Calu3 (cell line): ENCODE measurements around the gene GNAS. TPM values are rescaled to one million over a fixed set of nuclear protein-coding genes. Genes with fewer than 3 reads are reported as not detected.
A peak's percentile ranks its signal among the peaks of the same experiment; 100 is the strongest.

Experiments
- BruUV-seq: library from RNA; stranded (reverse); fragments of 400-500 nt; replicated peaks from 2 replicates; lab custom pipeline; 2021; lab: Mats Ljungman, UMichigan
- CTCF ChIA-PET: fragments of 300-600 bp; sonication (Branson Sonifier 250); formaldehyde crosslinking; loops from one replicate; lab custom pipeline; 2022; ENCODE audit warnings: antibody characterized with exemption; lab: Charles Lee
- DNase-seq: peaks from one replicate; pipeline ENCODE4 v3.0.0; 2022
- H3K27ac Mint-ChIP-seq: one replicate; pipeline ENCODE4 v1.8.0; 2022; ENCODE audit warnings: mixed read lengths; ENCODE audit not compliant: unreplicated experiment
- H3K27me3 Mint-ChIP-seq: one replicate; pipeline ENCODE4 v1.8.0; 2022; ENCODE audit warnings: mixed read lengths; ENCODE audit not compliant: unreplicated experiment
- H3K36me3 Mint-ChIP-seq: one replicate; pipeline ENCODE4 v1.8.0; 2022; ENCODE audit warnings: mild to moderate bottlenecking, moderate library complexity, mixed read lengths; ENCODE audit not compliant: insufficient read depth, unreplicated experiment
- H3K4me1 Mint-ChIP-seq: one replicate; pipeline ENCODE4 v1.8.0; 2022; ENCODE audit warnings: mild to moderate bottlenecking, low read depth, mixed read lengths; ENCODE audit not compliant: unreplicated experiment
- H3K4me3 Mint-ChIP-seq: one replicate; pipeline ENCODE4 v1.8.0; 2022; ENCODE audit warnings: mild to moderate bottlenecking, low read depth, moderate library complexity, mixed read lengths; ENCODE audit not compliant: unreplicated experiment
- H3K9me3 Mint-ChIP-seq: one replicate; pipeline ENCODE4 v1.8.0; 2022; ENCODE audit warnings: low read depth, mixed read lengths; ENCODE audit not compliant: unreplicated experiment
- intact Hi-C: fragments of 100-400 bp; cut with micrococcal nuclease; formaldehyde crosslinking; loops from one replicate; pipeline ENCODE4 v1.10.0; 2022; ENCODE audit not compliant: unreplicated experiment
- total RNA-seq: library from RNA; stranded (reverse); gene quantifications from 2 replicates; pipeline ENCODE4 v1.2.3, GENCODE V29; 2022
- TF ChIP-seq, protein P1 (sequence below): fragments of 200-600 bp; IDR thresholded peaks from one replicate; pipeline ENCODE4 v1.8.0; 2022; ENCODE audit warnings: antibody characterized with exemption; ENCODE audit not compliant: unreplicated experiment

GNAS gene
- total RNA-seq, 1 experiment from 2014 or later, result 1,410 TPM

DNA sequence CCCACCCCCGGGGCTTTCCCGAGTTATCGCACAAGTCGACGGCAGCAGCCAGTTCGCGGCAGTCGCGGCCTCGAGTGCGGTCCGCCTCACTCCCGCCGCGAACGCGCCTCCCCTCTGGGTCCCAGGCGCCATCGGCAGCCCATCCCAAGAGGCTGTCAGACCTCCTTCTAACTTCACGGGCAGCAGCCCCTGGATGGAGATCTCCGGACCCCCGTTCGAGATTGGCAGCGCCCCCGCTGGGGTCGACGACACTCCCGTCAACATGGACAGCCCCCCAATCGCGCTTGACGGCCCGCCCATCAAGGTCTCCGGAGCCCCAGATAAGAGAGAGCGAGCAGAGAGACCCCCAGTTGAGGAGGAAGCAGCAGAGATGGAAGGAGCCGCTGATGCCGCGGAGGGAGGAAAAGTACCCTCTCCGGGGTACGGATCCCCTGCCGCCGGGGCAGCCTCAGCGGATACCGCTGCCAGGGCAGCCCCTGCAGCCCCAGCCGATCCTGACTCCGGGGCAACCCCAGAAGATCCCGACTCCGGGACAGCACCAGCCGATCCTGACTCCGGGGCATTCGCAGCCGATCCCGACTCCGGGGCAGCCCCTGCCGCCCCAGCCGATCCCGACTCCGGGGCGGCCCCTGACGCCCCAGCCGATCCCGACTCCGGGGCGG is 1.6 kb downstream of the GNAS start:
- DNase-seq, result no peak
- TF ChIP-seq, protein P1, sequence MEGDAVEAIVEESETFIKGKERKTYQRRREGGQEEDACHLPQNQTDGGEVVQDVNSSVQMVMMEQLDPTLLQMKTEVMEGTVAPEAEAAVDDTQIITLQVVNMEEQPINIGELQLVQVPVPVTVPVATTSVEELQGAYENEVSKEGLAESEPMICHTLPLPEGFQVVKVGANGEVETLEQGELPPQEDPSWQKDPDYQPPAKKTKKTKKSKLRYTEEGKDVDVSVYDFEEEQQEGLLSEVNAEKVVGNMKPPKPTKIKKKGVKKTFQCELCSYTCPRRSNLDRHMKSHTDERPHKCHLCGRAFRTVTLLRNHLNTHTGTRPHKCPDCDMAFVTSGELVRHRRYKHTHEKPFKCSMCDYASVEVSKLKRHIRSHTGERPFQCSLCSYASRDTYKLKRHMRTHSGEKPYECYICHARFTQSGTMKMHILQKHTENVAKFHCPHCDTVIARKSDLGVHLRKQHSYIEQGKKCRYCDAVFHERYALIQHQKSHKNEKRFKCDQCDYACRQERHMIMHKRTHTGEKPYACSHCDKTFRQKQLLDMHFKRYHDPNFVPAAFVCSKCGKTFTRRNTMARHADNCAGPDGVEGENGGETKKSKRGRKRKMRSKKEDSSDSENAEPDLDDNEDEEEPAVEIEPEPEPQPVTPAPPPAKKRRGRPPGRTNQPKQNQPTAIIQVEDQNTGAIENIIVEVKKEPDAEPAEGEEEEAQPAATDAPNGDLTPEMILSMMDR, result no peak
- CTCF ChIA-PET, result no interaction called here
- peaks cover 73% of the 10 kb centered on the region for H3K27me3 Mint-ChIP-seq
- H3K4me1 Mint-ChIP-seq, result peaks cover 13% of the 10 kb centered on the region
- H3K27ac Mint-ChIP-seq, result no peak overlapping the region
- H3K4me3 Mint-ChIP-seq, result no peak overlapping the region
- no peaks in the 10 kb centered on the region for H3K9me3 Mint-ChIP-seq
- intact Hi-C loops, result no loop called here
- BruUV-seq, result no TSS peak
- peaks cover 12% of the 10 kb centered on the region for H3K36me3 Mint-ChIP-seq

DNA sequence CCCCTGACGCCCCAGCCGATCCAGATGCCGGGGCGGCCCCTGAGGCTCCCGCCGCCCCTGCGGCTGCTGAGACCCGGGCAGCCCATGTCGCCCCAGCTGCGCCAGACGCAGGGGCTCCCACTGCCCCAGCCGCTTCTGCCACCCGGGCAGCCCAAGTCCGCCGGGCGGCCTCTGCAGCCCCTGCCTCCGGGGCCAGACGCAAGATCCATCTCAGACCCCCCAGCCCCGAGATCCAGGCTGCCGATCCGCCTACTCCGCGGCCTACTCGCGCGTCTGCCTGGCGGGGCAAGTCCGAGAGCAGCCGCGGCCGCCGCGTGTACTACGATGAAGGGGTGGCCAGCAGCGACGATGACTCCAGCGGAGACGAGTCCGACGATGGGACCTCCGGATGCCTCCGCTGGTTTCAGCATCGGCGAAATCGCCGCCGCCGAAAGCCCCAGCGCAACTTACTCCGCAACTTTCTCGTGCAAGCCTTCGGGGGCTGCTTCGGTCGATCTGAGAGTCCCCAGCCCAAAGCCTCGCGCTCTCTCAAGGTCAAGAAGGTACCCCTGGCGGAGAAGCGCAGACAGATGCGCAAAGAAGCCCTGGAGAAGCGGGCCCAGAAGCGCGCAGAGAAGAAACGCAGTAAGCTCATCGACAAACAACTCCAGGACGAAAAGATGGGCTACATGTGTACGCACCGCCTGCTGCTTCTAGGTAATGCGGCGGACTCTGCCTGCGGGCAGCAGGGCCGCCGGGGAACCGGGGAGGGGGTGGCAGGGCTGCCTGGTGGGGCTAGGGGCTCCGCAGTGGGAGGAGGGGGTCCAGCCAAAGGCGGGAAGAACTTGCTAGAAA is 2.3 kb downstream of the GNAS start:
- TF ChIP-seq, protein P1, result no peak
- H3K27ac Mint-ChIP-seq, result no peak overlapping the region
- intact Hi-C loops, result no loop called here
- no TSS peak for BruUV-seq
- H3K9me3 Mint-ChIP-seq, result no peaks in the 10 kb centered on the region
- peak overlapping the region; percentile 57 for H3K4me3 Mint-ChIP-seq
- CTCF ChIA-PET, result no interaction called here
- H3K27me3 Mint-ChIP-seq, result peaks cover 66% of the 10 kb centered on the region
- DNase-seq, result no peak
- peaks cover 13% of the 10 kb centered on the region for H3K4me1 Mint-ChIP-seq
- H3K36me3 Mint-ChIP-seq, result peaks cover 12% of the 10 kb centered on the region

DNA sequence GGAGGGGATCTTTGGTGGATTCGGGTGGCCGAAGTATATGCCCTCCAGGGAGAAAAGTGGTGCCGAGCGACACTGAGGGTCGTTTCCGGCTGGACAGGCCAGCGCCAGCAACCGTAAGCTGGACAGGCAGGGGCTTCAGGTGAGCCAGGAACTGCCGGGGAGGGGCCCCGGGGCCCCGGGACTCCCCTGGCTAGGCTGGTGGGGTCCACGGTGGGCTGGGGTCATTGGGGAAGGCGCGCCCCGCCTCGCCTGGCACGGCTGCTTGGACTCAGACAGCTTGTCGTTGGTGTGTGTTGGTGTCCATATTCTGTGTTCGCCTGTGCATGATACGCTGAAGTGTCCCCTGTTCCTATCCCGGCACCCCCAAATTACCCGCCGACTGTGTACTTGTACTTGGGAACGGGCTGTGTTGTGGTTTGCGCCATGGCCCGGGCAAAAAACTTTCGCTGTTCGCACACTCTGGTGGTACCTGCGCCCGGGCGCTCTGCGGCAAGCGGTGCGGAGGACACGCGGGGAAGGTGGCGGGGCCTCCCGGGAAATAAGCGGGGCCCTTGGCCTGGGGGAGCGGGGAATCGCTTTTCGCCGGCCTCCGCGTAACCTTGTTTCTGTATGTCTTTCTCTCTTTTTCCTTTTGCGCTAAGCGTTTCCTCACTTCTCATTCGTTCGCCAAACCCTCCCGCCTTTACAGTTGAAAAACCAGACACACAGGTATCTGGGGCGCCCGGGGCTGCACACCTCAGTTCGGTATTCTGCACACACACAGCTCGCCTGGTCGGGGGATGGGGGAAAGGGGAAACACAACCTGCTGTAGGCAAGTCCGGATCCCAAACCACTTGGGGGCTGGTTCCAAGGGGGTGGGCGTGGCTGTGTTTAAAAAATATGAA is 3.2 kb downstream of the GNAS start:
- TF ChIP-seq, protein P1, result no peak
- peaks cover 12% of the 10 kb centered on the region for H3K36me3 Mint-ChIP-seq
- intact Hi-C loops, result no loop called here
- BruUV-seq, result no TSS peak
- CTCF ChIA-PET, result interaction anchor here (0.6 kb wide), 1 partner anchor 528 kb away, joined by 8 read pairs; no protein-coding TSS in a partner anchor
- H3K9me3 Mint-ChIP-seq, result no peaks in the 10 kb centered on the region
- no peak overlapping the region for H3K27ac Mint-ChIP-seq
- H3K4me1 Mint-ChIP-seq, result peaks cover 13% of the 10 kb centered on the region
- H3K27me3 Mint-ChIP-seq, result peaks cover 62% of the 10 kb centered on the region
- H3K4me3 Mint-ChIP-seq, result peak overlapping the region; percentile 57
- DNase-seq, result peak; percentile 81
